Esophagus squamous epithelium (tissue), 4 donors: Measurements from ENCODE around the gene MT1F.

Experiments
- POLR2A ChIP-seq, 4 donors: fragments of 450-650 bp; IDR thresholded peaks; one replicate each; pipeline ENCODE4 v1.6.1; 2017; ENCODE audit warnings: antibody characterized with exemption in 4 of 4, mild to moderate bottlenecking in 4 of 4, moderate library complexity in 3 of 4
- TF ChIP-seq, protein P1 (sequence below), 6 experiments: fragments of 450-650 bp in 4 of 6; fragments of 200-600 bp in 2 of 6; sonication (generic) in 2 of 6; IDR thresholded peaks; one replicate each; pipeline ENCODE4 v1.5.1; 2016 to 2019; ENCODE audit warnings: antibody characterized with exemption in 6 of 6, mild to moderate bottlenecking in 4 of 6, moderate library complexity in 4 of 6

DNA sequence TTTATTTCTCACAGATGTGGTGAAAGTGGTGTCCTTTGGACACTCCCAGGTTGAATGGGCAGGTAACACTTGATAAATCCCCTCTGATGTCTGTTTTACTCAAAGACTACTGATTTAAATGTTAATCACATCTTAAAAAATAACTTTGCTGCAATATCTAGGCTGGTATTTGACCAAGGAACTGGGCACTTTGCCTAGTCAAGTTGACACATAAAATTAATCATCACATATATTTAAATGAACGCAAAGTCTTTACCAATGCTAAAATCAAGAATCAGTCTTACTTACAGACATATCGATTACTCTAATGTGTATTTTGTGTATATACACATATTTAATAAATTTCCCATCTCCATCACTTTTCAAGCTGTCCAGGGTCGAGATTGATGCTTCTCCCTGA, 42.4 kb upstream of the MT1F start:
- TF ChIP-seq, protein P1, sequence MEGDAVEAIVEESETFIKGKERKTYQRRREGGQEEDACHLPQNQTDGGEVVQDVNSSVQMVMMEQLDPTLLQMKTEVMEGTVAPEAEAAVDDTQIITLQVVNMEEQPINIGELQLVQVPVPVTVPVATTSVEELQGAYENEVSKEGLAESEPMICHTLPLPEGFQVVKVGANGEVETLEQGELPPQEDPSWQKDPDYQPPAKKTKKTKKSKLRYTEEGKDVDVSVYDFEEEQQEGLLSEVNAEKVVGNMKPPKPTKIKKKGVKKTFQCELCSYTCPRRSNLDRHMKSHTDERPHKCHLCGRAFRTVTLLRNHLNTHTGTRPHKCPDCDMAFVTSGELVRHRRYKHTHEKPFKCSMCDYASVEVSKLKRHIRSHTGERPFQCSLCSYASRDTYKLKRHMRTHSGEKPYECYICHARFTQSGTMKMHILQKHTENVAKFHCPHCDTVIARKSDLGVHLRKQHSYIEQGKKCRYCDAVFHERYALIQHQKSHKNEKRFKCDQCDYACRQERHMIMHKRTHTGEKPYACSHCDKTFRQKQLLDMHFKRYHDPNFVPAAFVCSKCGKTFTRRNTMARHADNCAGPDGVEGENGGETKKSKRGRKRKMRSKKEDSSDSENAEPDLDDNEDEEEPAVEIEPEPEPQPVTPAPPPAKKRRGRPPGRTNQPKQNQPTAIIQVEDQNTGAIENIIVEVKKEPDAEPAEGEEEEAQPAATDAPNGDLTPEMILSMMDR (IDR thresholded peaks at IDR 0.05), result no peak
- TF ChIP-seq POLR2A (IDR thresholded peaks at IDR 0.05), result no peak
